Vagina (tissue), 2 donors: ENCODE results near the gene SHE. TPM values are rescaled to one million over a fixed set of nuclear protein-coding genes. Genes with fewer than 3 reads are reported as not detected.
"Not testable (repeated sequence)": the region's sequence is repeated elsewhere in the genome, so short reads cannot be mapped to it uniquely, and the experiment has no call there.

Experiments used
- DNase-seq, 2 donors: peaks; one replicate each; pipeline ENCODE4 v3.0.0-alpha.2; 2017; ENCODE audit errors: extremely low spot score in 2 of 2
- H3K27ac ChIP-seq: fragments of 200-600 bp; sonication (generic); one replicate; pipeline ENCODE4 v1.5.1; 2019
- H3K27me3 ChIP-seq: fragments of 200-600 bp; sonication (generic); one replicate; pipeline ENCODE4 v1.5.1; 2019
- H3K36me3 ChIP-seq, 2 donors: fragments of 200-600 bp; sonication (generic); one replicate each; pipeline ENCODE4 v1.5.1; 2017 to 2019
- H3K4me1 ChIP-seq: fragments of 200-600 bp; sonication (generic); one replicate; pipeline ENCODE4 v1.5.1; 2019
- H3K4me3 ChIP-seq, 2 donors: fragments of 200-600 bp; sonication (generic); 1 replicate in 1 of 2; 2 replicates in 1 of 2; pipeline ENCODE4 v1.5.1; 2016 to 2019
- H3K9me3 ChIP-seq: fragments of 200-600 bp; sonication (generic); one replicate; pipeline ENCODE4 v1.5.1; 2019
- POLR2A ChIP-seq, 2 donors: fragments of 450-650 bp; IDR thresholded peaks; one replicate each; pipeline ENCODE4 v1.6.1; 2017; ENCODE audit warnings: antibody characterized with exemption in 2 of 2, mild to moderate bottlenecking in 2 of 2, moderate library complexity in 2 of 2
- POLR2AphosphoS5 ChIP-seq, 2 donors: sonication (generic); formaldehyde crosslinking; IDR thresholded peaks; one replicate each; pipeline ENCODE4 v1.9.0; 2017; ENCODE audit warnings: antibody characterized with exemption in 2 of 2, mild to moderate bottlenecking in 2 of 2, low read depth in 1 of 2; ENCODE audit not compliant: insufficient read depth in 1 of 2
- intact Hi-C: fragments of 100-400 bp; cut with DNase I; formaldehyde crosslinking; loops from one replicate; pipeline ENCODE4 v1.15.1; 2023
- total RNA-seq: library from RNA; depleted of rRNA; stranded (reverse); fragments of >200 nt; gene quantifications from one replicate; pipeline ENCODE4 v1.2.3, GENCODE V29; 2016
- TF ChIP-seq, protein P1 (sequence below), 3 experiments: fragments of 450-650 bp in 2 of 3; fragments of 200-600 bp in 1 of 3; sonication (generic) in 1 of 3; IDR thresholded peaks; one replicate each; pipeline ENCODE4 v1.5.1; 2017 to 2019; ENCODE audit warnings: antibody characterized with exemption in 3 of 3, mild to moderate bottlenecking in 2 of 3, moderate library complexity in 2 of 3

The SHE gene
- total RNA-seq, 1 donor from 2014 or later = 23.8 TPM

DNA sequence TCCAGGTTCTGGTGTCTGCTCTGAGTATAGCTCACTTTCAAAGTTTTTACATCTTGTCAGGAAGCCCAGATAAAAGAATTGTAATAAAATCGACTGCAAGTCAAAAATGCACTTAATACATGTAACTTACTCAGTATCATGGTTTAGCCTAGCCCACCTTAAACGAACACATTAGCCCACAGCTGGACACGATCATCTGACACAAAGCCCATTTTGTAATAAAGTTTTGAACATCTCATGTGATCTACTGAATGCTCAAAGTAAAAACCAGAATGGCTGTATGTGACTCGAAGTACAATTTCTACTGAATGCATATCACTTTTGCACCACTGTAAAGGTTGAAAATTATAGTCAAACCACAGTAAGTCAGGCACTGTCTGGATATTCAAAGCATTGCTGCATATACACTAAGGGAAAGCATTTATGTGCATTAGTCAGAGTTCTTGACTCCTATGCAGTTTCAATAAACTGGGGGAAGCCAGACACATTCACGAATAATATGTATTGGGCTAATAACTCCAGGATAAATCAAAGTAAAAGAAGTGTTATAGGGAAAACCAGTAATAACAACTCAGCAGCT, 12.4 kb downstream of the SHE start:
- Histone ChIP-seq H3K4me3 (no peak overlapping the region), H3K27ac (no peak overlapping the region), H3K36me3 (no peaks in the 10 kb centered on the region), H3K9me3 (no peaks in the 10 kb centered on the region), H3K27me3 (no peaks in the 10 kb centered on the region), H3K4me1 (no peaks in the 10 kb centered on the region)
- no peak for DNase-seq
- TF ChIP-seq POLR2AphosphoS5 (IDR thresholded peaks at IDR 0.05; ENCODE audit: insufficient read depth in 1 of 2, low read depth in 1 of 2) (no peak), POLR2A (IDR thresholded peaks at IDR 0.05) (no peak)
- TF ChIP-seq, protein P1, sequence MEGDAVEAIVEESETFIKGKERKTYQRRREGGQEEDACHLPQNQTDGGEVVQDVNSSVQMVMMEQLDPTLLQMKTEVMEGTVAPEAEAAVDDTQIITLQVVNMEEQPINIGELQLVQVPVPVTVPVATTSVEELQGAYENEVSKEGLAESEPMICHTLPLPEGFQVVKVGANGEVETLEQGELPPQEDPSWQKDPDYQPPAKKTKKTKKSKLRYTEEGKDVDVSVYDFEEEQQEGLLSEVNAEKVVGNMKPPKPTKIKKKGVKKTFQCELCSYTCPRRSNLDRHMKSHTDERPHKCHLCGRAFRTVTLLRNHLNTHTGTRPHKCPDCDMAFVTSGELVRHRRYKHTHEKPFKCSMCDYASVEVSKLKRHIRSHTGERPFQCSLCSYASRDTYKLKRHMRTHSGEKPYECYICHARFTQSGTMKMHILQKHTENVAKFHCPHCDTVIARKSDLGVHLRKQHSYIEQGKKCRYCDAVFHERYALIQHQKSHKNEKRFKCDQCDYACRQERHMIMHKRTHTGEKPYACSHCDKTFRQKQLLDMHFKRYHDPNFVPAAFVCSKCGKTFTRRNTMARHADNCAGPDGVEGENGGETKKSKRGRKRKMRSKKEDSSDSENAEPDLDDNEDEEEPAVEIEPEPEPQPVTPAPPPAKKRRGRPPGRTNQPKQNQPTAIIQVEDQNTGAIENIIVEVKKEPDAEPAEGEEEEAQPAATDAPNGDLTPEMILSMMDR (IDR thresholded peaks at IDR 0.05) = no peak
- intact Hi-C loops = no loop called here

DNA sequence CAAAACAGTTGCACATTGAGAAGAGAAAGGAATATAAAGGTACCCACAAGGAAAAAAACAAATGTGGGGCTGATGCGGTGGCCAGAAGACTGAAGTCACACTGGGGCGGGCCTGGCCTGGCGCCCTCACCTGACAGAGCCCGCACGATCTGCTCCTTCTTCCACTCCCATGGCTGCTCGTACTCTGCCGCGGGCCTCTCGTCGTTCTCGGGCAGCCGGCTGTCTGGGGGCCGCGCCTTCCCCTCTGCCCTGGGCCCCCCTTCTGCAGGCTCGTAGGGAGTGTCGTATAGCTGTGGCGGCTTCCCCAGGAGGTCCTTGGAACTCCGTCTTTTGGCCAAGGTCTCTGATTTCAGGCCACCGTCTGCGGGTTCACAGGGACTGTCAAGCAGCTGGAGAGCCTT, 13.3 kb downstream of the SHE start:
- intact Hi-C loops = no loop called here
- H3K4me1 ChIP-seq = no peaks in the 10 kb centered on the region
- H3K9me3 ChIP-seq = no peaks in the 10 kb centered on the region
- no peaks in the 10 kb centered on the region for H3K27me3 ChIP-seq
- no peak overlapping the region for H3K27ac ChIP-seq
- no peak overlapping the region for H3K4me3 ChIP-seq
- TF ChIP-seq POLR2AphosphoS5 (IDR thresholded peaks at IDR 0.05; ENCODE audit: insufficient read depth in 1 of 2, low read depth in 1 of 2) (no peak), POLR2A (IDR thresholded peaks at IDR 0.05) (no peak)
- TF ChIP-seq, protein P1 (IDR thresholded peaks at IDR 0.05) = no peak
- H3K36me3 ChIP-seq = no peaks in the 10 kb centered on the region
- no peak for DNase-seq

DNA sequence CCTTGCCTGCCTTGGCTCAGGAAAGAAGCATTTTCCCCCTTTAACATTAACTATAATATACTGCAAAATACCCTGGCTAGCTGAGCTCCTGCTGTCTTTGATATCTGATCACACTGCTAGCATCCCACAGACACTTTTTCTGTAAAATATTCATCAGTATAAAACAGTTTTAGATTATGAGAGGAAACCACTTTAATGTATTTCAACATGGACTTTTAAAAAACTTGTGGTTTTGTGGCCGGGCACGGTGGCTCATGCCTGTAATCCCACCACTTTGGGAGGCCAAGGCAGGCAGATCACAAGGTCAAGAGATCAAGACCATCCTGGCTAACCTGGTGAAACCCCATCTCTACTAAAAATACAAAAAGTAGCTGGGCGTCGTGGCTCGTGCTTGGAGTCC, 15.5 kb downstream of the SHE start:
- H3K4me3 ChIP-seq, H3K9me3 ChIP-seq, H3K27ac ChIP-seq, H3K27me3 ChIP-seq, intact Hi-C loops, H3K36me3 ChIP-seq, H3K4me1 ChIP-seq, DNase-seq: not testable (repeated sequence)

DNA sequence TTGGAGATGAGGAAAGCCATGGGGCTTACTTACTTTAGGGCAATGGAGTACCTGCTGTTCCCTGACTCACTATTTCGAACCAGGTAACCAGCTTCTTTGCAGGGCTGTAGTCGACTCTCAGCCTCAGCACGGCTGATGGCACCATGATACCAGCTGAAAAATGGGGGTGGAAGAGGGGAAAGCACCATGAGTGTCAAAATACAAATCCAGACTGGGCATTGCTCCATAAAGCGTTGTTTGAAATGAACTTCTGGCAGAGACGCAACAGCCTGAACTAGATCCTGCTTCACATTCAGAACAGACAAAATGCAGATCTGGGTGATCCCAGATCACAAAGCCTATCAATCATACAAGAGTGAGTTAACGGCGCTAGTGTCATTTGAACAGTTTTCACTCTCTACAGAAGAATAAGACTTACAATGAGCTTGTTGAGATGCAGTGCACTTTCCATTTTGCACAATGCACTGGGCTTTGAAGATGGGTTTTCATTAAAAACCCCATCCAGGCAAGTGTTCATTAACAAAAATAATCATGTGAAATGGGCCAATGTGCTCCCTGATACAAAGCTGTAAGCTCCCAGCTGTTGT, 16.2 kb downstream of the SHE start:
- H3K4me1 ChIP-seq = no peaks in the 10 kb centered on the region
- TF ChIP-seq POLR2A (IDR thresholded peaks at IDR 0.05) (no peak), POLR2AphosphoS5 (IDR thresholded peaks at IDR 0.05; ENCODE audit: insufficient read depth in 1 of 2, low read depth in 1 of 2) (no peak)
- TF ChIP-seq, protein P1 (IDR thresholded peaks at IDR 0.05) = no peak
- H3K9me3 ChIP-seq = no peaks in the 10 kb centered on the region
- no peaks in the 10 kb centered on the region for H3K27me3 ChIP-seq
- H3K36me3 ChIP-seq = no peaks in the 10 kb centered on the region
- H3K4me3 ChIP-seq = no peak overlapping the region
- DNase-seq = no peak
- intact Hi-C loops = loop anchor here (2.0 kb wide), 1 partner anchor 71 kb away; no protein-coding TSS in a partner anchor
- H3K27ac ChIP-seq = no peak overlapping the region

DNA sequence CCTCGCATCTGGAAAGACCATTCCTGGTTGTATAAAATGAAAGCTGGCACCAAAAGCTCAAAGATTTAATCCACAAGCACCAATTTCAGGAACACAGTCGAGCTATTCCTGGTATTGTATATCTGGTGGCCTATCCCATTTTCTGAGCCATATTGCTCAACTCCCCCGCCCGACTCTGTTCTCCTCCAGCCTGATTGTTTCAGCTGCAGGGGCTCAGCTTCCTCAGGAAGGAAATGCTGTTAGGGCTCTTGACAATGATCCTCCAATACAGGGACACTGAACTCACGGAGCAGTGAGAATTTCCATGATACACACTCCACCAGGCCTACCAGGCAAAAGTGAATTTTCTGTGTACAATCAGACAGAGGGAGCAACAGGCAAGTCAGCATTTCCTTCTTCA, 17.1 kb downstream of the SHE start:
- Histone ChIP-seq H3K36me3 (no peaks in the 10 kb centered on the region), H3K9me3 (no peaks in the 10 kb centered on the region), H3K27ac (no peak overlapping the region), H3K4me1 (no peaks in the 10 kb centered on the region), H3K27me3 (no peaks in the 10 kb centered on the region), H3K4me3 (no peak overlapping the region)
- DNase-seq = no peak
- intact Hi-C loops = loop anchor here (2.0 kb wide), 1 partner anchor 72 kb away; no protein-coding TSS in a partner anchor
- peak in 1 of 2 donors; percentile 51 for TF ChIP-seq POLR2AphosphoS5 (IDR thresholded peaks at IDR 0.05; ENCODE audit: insufficient read depth in 1 of 2, low read depth in 1 of 2)
- TF ChIP-seq, protein P1 (IDR thresholded peaks at IDR 0.05) = no peak
